Hepatic stellate cell (primary cell): ENCODE measurements around the gene LCMT2.
A peak's percentile ranks its signal among the peaks of the same experiment; 100 is the strongest.

Experiments used
- DNase-seq: peaks from one replicate; pipeline ENCODE4 v3.0.0; 2011; ENCODE audit warnings: low spot score

LCMT2 gene, protein sequence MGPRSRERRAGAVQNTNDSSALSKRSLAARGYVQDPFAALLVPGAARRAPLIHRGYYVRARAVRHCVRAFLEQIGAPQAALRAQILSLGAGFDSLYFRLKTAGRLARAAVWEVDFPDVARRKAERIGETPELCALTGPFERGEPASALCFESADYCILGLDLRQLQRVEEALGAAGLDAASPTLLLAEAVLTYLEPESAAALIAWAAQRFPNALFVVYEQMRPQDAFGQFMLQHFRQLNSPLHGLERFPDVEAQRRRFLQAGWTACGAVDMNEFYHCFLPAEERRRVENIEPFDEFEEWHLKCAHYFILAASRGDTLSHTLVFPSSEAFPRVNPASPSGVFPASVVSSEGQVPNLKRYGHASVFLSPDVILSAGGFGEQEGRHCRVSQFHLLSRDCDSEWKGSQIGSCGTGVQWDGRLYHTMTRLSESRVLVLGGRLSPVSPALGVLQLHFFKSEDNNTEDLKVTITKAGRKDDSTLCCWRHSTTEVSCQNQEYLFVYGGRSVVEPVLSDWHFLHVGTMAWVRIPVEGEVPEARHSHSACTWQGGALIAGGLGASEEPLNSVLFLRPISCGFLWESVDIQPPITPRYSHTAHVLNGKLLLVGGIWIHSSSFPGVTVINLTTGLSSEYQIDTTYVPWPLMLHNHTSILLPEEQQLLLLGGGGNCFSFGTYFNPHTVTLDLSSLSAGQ

DNA sequence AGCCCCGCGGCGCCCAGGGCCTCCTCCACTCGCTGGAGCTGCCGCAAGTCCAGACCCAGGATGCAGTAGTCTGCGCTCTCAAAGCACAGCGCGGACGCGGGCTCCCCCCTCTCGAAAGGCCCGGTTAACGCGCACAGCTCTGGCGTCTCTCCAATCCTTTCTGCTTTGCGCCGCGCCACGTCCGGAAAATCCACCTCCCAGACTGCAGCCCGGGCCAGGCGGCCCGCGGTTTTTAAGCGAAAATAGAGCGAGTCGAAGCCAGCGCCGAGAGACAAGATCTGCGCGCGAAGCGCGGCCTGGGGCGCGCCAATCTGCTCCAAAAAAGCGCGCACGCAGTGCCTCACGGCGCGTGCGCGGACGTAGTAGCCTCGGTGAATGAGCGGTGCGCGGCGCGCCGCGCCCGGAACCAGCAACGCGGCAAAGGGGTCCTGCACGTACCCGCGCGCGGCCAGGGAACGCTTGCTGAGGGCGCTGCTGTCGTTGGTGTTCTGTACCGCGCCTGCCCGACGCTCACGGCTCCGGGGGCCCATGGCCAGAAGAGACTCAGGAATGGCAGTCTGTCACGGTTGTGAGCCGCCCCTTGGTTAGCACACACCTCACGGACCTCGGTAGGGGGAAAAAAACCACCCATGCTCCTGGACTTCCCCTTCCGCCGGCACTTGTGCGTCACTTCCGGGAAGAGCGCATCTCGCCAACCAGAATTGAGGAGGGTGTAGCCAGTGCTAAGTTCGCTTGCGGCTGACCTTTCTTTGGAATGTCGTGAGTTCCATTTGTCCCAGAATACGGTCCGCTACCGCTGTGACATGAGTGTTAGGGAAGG lies at the start of gene LCMT2:
Gene LCMT2 (minus strand): TSS at position 614 of the 820 bp plus-strand sequence. CDS start 84 bp downstream, at position 530.
- peak; percentile 88 for DNase-seq

DNA sequence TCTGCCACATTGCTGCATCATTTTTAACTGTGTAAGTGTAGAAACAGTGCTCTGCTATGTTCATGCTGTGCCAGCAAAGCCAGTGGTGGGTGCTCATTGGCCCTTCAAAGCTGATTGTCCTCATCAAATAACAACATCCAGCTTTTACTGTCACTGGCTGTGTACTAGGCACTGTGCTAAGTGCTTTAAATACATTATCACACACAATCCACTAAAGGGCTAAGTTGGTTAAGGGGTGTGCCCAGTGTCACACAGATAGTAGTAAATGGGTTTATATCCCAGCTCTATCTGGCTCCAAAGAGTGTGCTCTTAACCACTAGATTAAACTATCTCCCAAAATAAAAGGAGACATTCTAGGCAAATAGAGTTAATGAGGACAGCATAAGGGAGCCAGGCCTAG lies 48.2 kb upstream of the LCMT2 start:
- no peak for DNase-seq

DNA sequence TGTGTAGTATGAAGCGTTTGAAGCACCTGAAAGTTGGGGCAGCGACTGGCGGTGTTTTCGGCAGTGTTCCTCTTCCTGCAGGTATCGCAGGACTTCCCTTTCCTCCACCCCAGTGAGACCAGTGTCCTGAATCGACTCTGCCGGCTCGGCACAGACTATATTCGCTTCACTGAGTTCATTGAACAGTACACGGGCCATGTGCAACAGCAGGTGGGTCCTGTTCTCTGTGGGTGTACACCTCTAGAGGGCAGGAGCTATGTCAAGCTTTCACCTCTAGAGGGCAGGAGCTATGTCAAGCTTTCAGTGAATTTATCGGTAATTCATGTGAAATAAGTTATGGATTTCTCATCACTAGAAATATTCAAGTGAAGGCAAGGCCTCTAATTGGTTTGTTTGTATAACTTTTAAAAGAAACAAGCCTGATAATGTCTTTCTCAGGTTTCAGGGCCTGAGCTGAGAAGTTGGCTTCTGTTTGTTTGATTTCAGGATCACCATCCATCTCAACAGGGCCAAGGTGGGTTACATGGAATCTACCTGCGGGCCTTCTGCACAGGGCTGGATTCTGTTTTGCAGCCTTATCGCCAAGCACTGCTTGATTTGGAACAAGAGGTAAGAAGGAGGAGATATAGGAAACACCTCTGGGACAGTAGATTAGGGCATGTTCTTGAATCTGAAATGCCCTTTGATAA lies 45.8 kb upstream of the LCMT2 start:
- DNase-seq, result peak; percentile 24

DNA sequence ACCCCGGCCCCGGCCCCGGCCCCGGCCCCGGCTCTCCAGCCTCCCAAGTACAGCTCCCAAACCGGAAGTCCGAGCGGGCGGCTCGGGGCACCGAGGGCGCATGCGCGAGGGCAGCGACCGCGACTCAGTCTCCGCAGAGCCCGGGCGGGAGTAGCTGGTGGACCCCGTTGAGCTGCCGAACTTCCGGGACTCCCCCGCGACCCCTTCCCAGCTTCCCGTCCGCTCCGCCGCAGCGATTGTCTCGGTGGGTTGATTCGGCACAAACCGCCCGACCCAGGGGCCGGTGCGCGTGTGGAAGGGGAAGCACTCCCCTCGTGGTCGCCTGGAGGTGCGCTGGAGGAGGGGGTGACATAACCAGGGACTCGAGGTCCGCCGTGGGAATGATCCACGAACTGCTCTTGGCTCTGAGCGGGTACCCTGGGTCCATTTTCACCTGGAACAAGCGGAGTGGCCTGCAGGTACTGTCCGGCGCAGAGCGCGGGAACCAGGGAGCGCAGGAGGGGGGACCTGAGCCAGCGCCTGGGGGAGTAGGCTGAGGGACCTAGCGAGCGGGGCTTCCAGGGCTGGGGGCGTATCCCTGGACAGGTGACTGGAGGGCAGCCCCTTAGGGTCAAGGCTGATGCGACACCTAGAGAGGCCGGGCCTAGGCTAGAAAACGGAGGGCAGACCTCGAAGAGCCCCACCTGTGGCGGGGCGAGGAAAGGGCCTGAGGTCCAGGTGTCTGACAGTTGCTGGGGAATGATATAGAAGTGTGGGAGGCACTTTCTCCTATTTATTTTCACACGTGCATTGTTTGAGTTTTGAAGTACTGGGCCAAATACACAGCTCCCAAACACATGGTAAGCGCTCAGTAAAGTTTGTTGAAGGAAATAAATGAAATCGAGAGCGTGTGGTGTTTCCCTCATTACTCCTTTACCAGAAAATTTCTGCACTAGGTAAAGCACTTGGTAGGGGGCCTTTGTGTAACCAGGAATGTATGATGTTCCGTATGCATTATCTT lies 40.9 kb upstream of the LCMT2 start, which contains the start of the genes TUBGCP4 and ZSCAN29:
Gene TUBGCP4 (plus strand): TSS at position 127 of the 1,000 bp plus-strand sequence. CDS start 254 bp downstream, at position 381.
Gene ZSCAN29 (minus strand): TSS at position 69 of the 1,000 bp plus-strand sequence. CDS start 1,130 bp downstream, outside the sequence.
- peak; percentile 94 for DNase-seq

DNA sequence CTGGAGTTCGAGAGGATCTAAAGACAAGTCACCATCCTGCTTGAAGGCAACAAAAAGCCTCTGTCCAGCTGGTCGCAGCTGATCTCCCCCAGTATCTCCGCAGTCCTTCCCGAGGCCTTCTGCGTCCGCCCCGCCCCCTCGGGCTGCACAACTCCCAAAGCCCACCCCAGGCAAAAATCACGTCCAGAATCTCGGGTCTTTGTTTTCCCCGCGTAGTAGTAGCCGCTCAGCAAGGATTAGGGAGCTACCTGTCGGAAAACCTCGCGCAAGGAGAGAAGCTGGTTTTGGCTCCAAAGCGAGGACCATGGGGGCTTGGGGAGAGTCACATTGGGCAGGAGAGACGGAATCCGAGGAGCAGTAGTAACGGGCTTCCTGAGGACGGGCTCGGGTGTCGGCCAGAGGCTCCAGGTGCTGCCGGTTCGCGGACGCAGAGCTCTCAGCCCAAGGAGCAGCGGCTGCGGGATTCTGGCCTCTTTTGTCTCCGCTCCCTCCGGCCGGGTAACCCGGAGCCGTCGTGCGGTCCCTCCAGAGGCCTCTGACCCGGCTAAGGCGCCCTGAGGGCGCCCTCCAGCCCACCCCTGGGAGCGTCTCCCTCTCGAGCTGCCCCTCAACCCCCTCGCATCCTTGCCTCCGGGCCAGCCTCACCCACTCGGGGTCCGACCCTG lies 40.1 kb upstream of the LCMT2 start:
- DNase-seq, result peak; percentile 37

DNA sequence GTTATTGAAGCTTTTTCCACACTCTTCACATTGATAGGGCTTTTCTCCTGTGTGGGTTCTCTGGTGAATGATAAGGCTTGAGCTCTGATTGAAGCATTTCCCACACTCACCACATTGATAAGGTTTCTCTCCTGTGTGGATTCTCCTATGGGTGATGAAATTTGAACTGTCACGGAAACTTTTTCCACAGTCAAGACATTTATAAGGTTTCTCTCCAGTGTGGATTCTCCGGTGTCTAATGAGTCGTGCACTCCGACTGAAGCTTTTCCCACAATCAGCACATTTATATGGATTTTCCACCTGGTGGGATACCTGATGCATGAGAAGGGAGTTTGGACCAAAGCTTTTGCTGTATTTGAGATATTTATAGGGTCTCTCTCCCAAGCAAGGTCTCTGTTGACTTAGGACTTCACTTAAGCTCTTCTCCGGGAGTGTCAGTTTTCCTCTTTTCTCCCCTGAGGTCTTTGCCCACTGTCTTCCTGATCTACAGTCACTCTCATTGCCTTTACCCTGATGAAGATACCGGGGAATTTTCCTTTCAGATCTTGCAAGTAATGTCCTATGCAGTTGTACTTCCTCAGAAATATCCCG lies 31.0 kb upstream of the LCMT2 start:
- no peak for DNase-seq

DNA sequence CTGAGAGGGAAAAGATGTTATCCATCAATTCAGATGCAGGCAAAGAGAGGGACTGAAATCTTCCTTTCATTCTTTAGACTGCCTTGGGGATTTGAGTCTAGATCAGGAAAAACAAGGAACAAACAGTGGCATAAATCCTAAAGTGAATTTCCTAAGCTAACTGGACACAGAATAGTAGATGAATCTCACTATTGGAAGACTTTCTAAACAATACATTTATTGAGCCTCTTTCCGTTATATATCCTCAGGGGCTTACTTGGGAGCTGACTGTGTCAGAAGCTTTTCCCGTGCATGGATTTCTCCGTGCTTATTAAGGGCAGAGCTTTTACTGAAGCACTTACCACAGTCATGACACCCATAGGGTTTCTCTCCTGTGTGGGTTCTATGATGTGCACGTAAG lies 30.4 kb upstream of the LCMT2 start:
- no peak for DNase-seq

DNA sequence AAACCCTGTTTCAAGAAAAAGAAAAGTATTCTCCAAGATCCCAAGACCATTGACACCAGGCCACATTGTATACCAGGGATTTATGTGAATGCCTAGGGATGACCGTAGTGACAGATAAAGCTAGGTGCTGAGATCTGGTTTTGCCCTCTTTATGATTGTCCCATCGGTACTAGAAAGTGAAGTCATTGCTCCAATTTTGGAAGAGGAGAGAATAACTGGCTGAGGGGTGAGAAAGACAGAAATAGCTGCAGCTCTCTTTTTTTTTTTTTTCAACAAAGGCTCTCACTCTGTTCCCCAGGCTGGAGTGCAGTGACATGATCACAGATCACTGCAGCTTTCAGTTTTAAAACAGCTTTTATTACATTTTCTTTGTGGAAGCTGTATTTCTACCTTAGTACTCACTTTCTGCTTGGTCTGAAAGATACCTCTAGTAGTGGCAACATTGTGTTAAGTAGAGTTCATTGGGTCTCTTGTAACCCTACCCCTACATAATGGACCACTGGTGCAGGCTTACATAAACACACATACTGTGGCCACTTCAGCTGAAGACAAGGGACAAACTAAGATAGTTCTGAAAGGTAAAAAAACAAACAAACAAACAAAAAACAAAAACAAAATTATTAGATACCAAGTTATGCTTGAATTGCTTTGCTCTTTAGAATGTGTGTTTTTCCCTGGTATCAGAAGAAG lies 22.5 kb upstream of the LCMT2 start:
- DNase-seq, result no peak

DNA sequence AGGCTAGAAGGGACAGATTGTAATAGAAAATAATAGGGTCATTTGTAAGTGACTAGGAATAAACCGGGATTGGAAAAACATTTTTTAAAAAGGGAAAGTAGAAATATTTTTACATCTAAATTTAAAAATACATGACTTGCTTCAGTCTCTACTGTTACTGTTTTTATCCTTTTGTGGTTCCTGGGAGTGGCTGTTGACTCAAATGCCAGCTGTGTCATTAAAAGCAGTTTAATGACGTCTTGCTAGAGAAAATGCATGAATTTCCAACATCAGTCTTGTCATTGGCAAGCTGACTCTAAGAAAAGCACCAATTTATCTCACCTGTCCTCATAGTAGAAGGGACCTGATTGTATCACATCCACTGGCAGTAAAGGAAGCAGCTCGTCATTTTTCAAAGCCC lies 16.7 kb upstream of the LCMT2 start:
- no peak for DNase-seq

DNA sequence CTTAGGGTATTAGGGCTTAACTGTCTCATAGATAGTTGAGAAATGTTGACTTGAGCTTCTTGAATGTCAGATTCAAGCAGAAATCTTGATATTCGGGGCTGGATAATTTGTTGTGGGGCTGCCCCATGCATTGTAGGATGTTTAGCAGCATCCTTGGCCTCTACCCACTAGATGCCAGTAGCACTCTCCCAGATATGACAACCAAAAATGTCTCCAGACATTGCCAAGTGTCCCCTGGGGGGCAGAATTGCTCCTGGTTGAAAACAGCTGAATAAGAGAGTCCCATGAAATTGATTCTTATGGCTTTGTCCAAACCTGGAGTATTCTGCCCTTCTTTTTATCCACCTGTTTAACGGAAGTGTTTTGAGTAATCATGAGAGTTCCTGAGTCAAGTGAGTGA lies 15.9 kb upstream of the LCMT2 start:
- DNase-seq, result no peak

DNA sequence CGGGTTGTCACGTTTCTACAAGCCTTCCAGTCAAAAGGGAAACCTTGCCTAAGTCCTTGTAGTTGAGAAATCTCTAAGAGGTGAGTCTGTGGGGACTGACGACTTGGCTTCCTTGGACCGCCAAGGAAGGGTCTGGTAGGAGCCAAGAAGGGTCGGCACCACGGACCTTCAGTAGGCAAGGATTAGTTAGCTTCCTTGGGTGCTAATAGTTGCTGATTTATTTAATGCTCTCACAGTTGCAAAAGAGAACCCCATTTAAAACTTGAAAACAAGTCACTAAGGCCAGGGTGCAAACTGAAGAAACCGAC lies 361 bp upstream of the LCMT2 start:
- no peak for DNase-seq

DNA sequence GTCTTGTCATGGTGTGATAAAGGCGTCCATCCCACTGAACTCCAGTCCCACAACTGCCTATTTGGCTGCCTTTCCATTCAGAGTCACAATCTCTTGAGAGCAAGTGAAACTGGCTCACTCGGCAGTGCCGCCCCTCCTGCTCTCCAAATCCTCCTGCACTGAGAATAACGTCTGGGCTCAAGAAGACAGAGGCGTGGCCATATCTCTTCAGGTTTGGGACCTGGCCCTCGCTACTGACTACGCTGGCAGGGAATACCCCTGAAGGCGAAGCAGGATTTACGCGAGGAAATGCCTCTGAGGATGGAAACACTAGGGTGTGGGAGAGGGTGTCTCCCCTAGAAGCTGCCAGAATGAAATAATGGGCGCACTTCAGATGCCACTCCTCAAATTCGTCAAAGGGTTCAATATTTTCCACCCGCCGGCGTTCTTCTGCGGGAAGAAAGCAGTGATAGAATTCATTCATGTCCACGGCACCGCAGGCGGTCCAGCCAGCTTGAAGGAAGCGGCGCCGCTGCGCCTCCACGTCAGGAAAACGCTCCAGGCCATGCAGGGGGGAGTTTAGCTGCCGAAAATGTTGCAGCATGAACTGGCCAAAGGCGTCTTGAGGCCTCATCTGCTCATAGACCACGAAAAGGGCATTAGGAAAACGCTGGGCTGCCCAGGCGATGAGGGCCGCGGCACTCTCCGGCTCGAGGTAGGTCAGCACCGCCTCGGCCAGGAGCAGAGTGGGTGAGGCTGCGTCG lies 985 bp downstream of the LCMT2 start:
- DNase-seq, result no peak

DNA sequence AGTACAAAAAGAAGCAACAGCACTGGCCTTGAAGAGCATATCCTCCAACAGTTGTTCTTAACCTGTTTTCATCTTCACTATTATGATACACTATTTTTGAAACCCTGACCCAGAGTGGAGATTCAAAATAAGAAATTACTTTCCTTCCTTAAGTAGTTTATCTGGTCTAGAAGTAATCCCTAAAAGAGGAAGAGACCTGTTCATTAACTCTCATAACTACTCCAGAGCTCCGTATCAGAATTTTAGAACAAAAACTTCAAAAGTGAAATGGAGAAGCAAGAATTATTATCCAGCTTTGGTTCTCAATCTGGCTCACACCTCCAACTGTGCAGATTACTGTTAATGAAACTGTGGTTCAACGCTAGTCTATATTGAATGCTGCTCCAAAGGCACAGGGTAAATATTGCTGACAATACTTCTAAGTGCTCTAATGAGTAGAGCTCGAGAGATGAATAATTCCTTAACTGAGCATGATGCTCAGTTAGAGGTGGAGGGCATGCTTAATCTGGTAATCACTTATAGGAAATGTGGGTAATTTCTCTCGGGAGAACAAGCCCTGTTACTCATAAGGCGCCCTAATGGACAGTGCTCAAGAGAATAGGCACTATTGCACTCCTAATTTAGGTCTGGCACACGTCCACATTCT lies 5.2 kb downstream of the LCMT2 start:
- DNase-seq, result no peak

DNA sequence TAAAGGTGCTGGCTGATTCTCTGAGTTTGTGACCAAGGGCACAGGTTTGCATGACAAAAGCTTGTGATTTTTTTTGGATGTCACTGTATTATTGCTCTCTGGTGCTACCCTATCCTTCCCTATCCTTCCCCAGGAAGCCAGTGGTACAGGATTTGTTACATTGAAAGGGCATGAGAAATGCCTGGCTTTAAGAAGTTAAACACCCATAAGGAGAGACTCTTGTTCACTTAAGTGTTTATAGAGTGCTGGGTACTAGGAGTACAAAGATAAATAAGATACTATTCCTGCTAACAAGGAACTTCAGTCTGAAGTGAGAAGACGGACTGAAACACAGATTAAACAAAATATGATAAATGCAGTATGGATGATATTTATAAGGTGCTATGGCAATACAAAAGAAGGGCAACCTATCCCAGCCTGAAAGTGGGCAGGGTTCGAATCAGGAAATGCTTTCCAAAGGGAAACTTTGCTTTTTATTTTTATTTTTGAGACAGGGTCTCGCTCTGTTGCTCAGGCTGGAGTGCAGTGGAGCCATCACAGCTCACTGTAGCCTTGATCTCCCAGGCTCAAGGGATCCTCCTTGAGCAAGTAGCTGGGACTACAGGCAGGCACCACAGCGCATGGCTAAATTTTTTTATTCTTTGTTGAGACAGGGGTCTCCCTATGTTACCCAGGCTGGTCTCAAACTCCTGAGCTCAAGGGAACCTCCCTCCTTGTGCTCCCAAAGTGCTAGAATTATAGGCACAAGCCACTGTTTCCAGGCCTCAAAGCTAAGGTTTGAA lies 11.2 kb downstream of the LCMT2 start:
- DNase-seq, result no peak

DNA sequence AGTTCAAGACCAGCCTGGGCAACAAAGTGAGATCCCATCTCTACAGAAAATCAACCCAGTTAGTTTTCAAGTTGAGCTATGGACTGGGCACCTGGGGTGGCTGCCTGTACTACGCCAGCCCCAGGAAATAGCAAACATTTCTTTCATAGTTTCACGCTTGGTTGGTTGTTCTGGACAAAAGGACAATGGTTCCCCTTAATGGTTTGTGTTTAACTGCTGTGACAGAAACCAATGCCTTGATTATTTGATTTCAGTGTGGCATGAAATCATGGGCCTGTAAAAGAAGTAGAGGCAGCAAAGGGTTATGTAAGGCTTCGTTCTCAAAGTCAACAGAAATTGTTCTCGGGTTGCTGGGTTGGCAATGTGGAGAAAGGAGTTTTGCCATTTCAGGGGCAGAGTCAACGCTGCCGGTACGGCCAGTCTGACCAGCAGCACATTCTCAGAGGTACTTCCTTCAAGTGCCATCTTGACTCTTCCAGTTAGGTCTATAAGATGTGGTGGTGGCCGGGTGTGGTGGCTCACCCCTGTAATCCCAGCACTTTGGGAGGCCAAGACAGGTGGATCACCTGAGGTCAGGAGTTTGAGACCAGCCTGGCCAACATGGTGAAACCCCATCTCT lies 12.7 kb downstream of the LCMT2 start:
- DNase-seq, result no peak

DNA sequence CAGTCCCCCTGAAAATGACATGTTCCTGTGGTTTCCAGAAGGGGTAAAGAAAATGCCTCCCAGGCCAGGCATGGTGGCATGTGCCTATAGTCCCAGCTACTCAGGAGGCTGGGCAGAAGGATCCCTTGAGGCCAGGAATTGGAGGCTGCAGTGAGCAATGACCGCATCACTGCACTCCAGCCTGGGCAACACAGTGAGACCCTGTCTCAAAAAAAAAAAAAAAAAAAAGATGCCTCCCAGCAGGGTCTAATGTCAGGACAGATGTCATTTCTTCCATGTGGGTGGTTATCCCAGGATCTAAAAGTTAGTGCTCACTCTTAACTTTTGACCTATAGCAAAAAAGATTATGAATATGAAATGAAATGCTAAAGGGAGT lies 13.4 kb downstream of the LCMT2 start:
- DNase-seq, result no peak
